Caco-2 (cell line): ENCODE measurements around the gene ASXL1. TPM values are rescaled to one million over a fixed set of nuclear protein-coding genes. Genes with fewer than 3 reads are reported as not detected.

ENCODE experiments used
- BruUV-seq: library from RNA; stranded (reverse); fragments of 400-500 nt; replicated peaks from 2 replicates; lab custom pipeline; 2021; lab: Mats Ljungman, UMichigan
- CTCF ChIA-PET: fragments of 300-600 bp; sonication (Branson Sonifier 250); formaldehyde crosslinking; loops from one replicate; lab custom pipeline; 2022; ENCODE audit warnings: antibody characterized with exemption; lab: Charles Lee
- POLR2A ChIA-PET: fragments of 300-600 bp; sonication (Branson Sonifier 250); formaldehyde crosslinking; loops from one replicate; lab custom pipeline; 2022; ENCODE audit warnings: antibody characterized with exemption; lab: Charles Lee
- DNase-seq, 2 experiments: peaks; one replicate each; pipeline versions ENCODE4 v3.0.0 to v3.0.0-alpha.2; 2020 to 2022
- H3K27me3 ChIP-seq: replicated peaks from 2 replicates; pipeline ENCODE4 v1.6.0; 2011; ENCODE audit warnings: low read length; ENCODE audit not compliant: control insufficient read depth, insufficient read depth
- H3K36me3 ChIP-seq: 2 replicates; pipeline ENCODE4 v1.5.1; 2011; ENCODE audit warnings: low read length; ENCODE audit not compliant: control insufficient read depth, insufficient read depth
- H3K4me1 ChIP-seq: fragments of 250-450 bp; sonication (Bioruptor Pico); 2 replicates; pipeline ENCODE4 v1.5.1; 2020; ENCODE audit warnings: mild to moderate bottlenecking
- H3K4me3 ChIP-seq: 2 replicates; pipeline ENCODE4 v1.5.1; 2011; ENCODE audit warnings: low read depth, mild to moderate bottlenecking, control low read depth, low read length
- H3K9me3 ChIP-seq: fragments of 250-450 bp; sonication (Bioruptor Pico); 2 replicates; pipeline ENCODE4 v1.5.1; 2020; ENCODE audit warnings: mild to moderate bottlenecking, moderate library complexity
- H3K27ac Mint-ChIP-seq: one replicate; pipeline ENCODE4 v1.8.0; 2022; ENCODE audit warnings: mixed read lengths; ENCODE audit not compliant: unreplicated experiment
- H3K27me3 Mint-ChIP-seq: one replicate; pipeline ENCODE4 v1.8.0; 2022; ENCODE audit warnings: mixed read lengths; ENCODE audit not compliant: insufficient read depth, unreplicated experiment
- H3K36me3 Mint-ChIP-seq: one replicate; pipeline ENCODE4 v1.8.0; 2022; ENCODE audit warnings: mild to moderate bottlenecking, mixed read lengths; ENCODE audit not compliant: insufficient read depth, unreplicated experiment
- H3K4me1 Mint-ChIP-seq: one replicate; pipeline ENCODE4 v1.8.0; 2022; ENCODE audit warnings: low read depth, mixed read lengths; ENCODE audit not compliant: unreplicated experiment
- H3K4me3 Mint-ChIP-seq: one replicate; pipeline ENCODE4 v1.8.0; 2022; ENCODE audit warnings: mild to moderate bottlenecking, moderate library complexity, mixed read lengths; ENCODE audit not compliant: unreplicated experiment
- H3K9me3 Mint-ChIP-seq: one replicate; pipeline ENCODE4 v1.8.0; 2022; ENCODE audit warnings: mixed read lengths; ENCODE audit not compliant: unreplicated experiment
- CTCF ChIP-seq, 2 experiments: fragments of 200-600 bp in 1 of 2; IDR thresholded peaks; 1 replicate in 1 of 2; 2 replicates in 1 of 2; pipeline versions ENCODE4 v1.5.1 to v1.8.0; 2011 to 2022; ENCODE audit warnings: antibody characterized with exemption in 1 of 2, control low read depth in 1 of 2, inconsistent platforms in 1 of 2, low read depth in 1 of 2, low read length in 1 of 2, mild to moderate bottlenecking in 1 of 2, moderate library complexity in 1 of 2; ENCODE audit not compliant: insufficient read depth in 1 of 2, severe bottlenecking in 1 of 2, unreplicated experiment in 1 of 2
- intact Hi-C: fragments of 100-400 bp; cut with micrococcal nuclease; formaldehyde crosslinking; loops from one replicate; pipeline ENCODE4 v1.10.0; 2022; ENCODE audit not compliant: unreplicated experiment
- total RNA-seq: library from RNA; stranded (reverse); gene quantifications from 2 replicates; pipeline ENCODE4 v1.2.3, GENCODE V29; 2022

ASXL1 gene
- total RNA-seq, 1 experiment from 2014 or later: 226 TPM

GRCh38 chr20:32472581-32473207, 114.6 kb downstream of the ASXL1 start:
- TF ChIP-seq CTCF (IDR thresholded peaks at IDR 0.05; ENCODE audit: insufficient read depth in 1 of 2, low read depth in 1 of 2, low read length in 1 of 2, severe bottlenecking in 1 of 2, unreplicated experiment in 1 of 2): no peak
- Mint-ChIP-seq H3K9me3 (no peaks in the 10 kb centered on the region), H3K36me3 (peaks cover 75% of the 10 kb centered on the region), H3K4me1 (peaks cover 52% of the 10 kb centered on the region), H3K27ac (peak overlapping the region; percentile 93), H3K4me3 (peak overlapping the region; percentile 93), H3K27me3 (no peaks in the 10 kb centered on the region)
- peaks cover 65% of the 10 kb centered on the region for H3K4me1 ChIP-seq
- POLR2A ChIA-PET: interaction anchor here (3.6 kb wide), 1 partner anchor 12 kb away, joined by 41 read pairs; no protein-coding TSS in a partner anchor
- BruUV-seq: no TSS peak
- CTCF ChIA-PET: interaction anchor here (0.6 to 3.6 kb wide), 3 partner anchors 9 to 74 kb away, joined by 3 to 44 read pairs (median 4); no protein-coding TSS in a partner anchor
- no peaks in the 10 kb centered on the region for H3K9me3 ChIP-seq
- peaks cover 29% of the 10 kb centered on the region for H3K36me3 ChIP-seq
- H3K27me3 ChIP-seq: no peaks in the 10 kb centered on the region
- H3K4me3 ChIP-seq: peak overlapping the region; percentile 42
- intact Hi-C loops: loop anchor here (5.0 kb wide), 1 partner anchor 260 kb away; no protein-coding TSS in a partner anchor
- DNase-seq: no peak

- intact Hi-C loops: loop anchor here (2.0 to 5.0 kb wide), 3 partner anchors 115 to 259 kb away; partner anchors contain the start of gene ASXL1
- ChIA-PET CTCF (interaction anchor here (0.8 to 3.6 kb wide), 4 partner anchors 11 to 179 kb away, joined by 3 to 44 read pairs (median 8); no protein-coding TSS in a partner anchor), POLR2A (interaction anchor here (0.6 to 3.6 kb wide), 2 partner anchors 11 to 114 kb away, joined by 3 to 41 read pairs; no protein-coding TSS in a partner anchor)
- no TSS peak for BruUV-seq
- H3K9me3 ChIP-seq: no peaks in the 10 kb centered on the region
- Mint-ChIP-seq H3K27me3 (no peaks in the 10 kb centered on the region), H3K27ac (peak overlapping the region; percentile 93), H3K4me3 (peak overlapping the region; percentile 93), H3K4me1 (peaks cover 59% of the 10 kb centered on the region), H3K9me3 (no peaks in the 10 kb centered on the region), H3K36me3 (peaks cover 70% of the 10 kb centered on the region)
- H3K4me1 ChIP-seq: peaks cover 70% of the 10 kb centered on the region
- peak; percentile 83 to 92 for DNase-seq
- peaks cover 29% of the 10 kb centered on the region for H3K36me3 ChIP-seq
- no peak for TF ChIP-seq CTCF (IDR thresholded peaks at IDR 0.05; ENCODE audit: insufficient read depth in 1 of 2, low read depth in 1 of 2, low read length in 1 of 2, severe bottlenecking in 1 of 2, unreplicated experiment in 1 of 2)
- H3K27me3 ChIP-seq: no peaks in the 10 kb centered on the region
- H3K4me3 ChIP-seq: peak overlapping the region; percentile 42
Measured at GRCh38 chr20:32473231-32474008, 115.3 kb downstream of the ASXL1 start.
